CD8-positive, alpha-beta memory T cell (primary cell): ENCODE measurements around the gene CYP26A1. TPM values are rescaled to one million over a fixed set of nuclear protein-coding genes. Genes with fewer than 3 reads are reported as not detected.

Experiments
- CTCF ChIA-PET: fragments of 350-600 bp; sonication (Branson Sonifier 250); formaldehyde crosslinking; loops from one replicate; lab custom pipeline; 2021; ENCODE audit warnings: antibody characterized with exemption; lab: Charles Lee
- POLR2A ChIA-PET: fragments of 350-600 bp; sonication (Branson Sonifier 250); formaldehyde crosslinking; loops from one replicate; lab custom pipeline; 2021; ENCODE audit warnings: antibody characterized with exemption; lab: Charles Lee
- DNase-seq, 5 donors: peaks; one replicate each; pipeline versions ENCODE4 v3.0.0 to v3.0.0-alpha.2; 2020 to 2022; ENCODE audit warnings: mixed read lengths in 1 of 5
- H3K27ac ChIP-seq: one replicate; pipeline ENCODE4 v1.7.0; 2013; ENCODE audit warnings: low read depth, mild to moderate bottlenecking, low read length, moderate library complexity
- H3K27me3 ChIP-seq: 2 replicates; pipeline ENCODE4 v1.7.0; 2013; ENCODE audit warnings: low read length, mild to moderate bottlenecking; ENCODE audit not compliant: insufficient read depth, poor library complexity, severe bottlenecking
- H3K36me3 ChIP-seq: 2 replicates; pipeline ENCODE4 v1.7.0; 2013; ENCODE audit warnings: mild to moderate bottlenecking, low read length, moderate library complexity; ENCODE audit not compliant: insufficient read depth
- H3K4me1 ChIP-seq: 2 replicates; pipeline ENCODE4 v1.7.0; 2013; ENCODE audit warnings: mild to moderate bottlenecking, low read length, moderate library complexity; ENCODE audit not compliant: insufficient read depth
- H3K4me3 ChIP-seq: 2 replicates; pipeline ENCODE4 v1.7.0; 2013; ENCODE audit warnings: mild to moderate bottlenecking, low read length
- H3K9me3 ChIP-seq: 2 replicates; pipeline ENCODE4 v1.7.0; 2013; ENCODE audit warnings: mild to moderate bottlenecking, low read length
- H3K27ac Mint-ChIP-seq, 8 donors: one replicate each; pipeline ENCODE4 v1.8.0; 2020 to 2021; ENCODE audit warnings: mixed read lengths in 8 of 8, mild to moderate bottlenecking in 6 of 8, inconsistent platforms in 3 of 8, moderate library complexity in 3 of 8
- H3K27me3 Mint-ChIP-seq, 2 donors: one replicate each; pipeline ENCODE4 v1.8.0; 2020 to 2021; ENCODE audit warnings: mixed read lengths in 2 of 2, mild to moderate bottlenecking in 1 of 2, moderate library complexity in 1 of 2
- H3K36me3 Mint-ChIP-seq, 3 donors: one replicate each; pipeline ENCODE4 v1.8.0; 2020 to 2021; ENCODE audit warnings: mixed read lengths in 3 of 3, inconsistent platforms in 1 of 3, mild to moderate bottlenecking in 1 of 3
- H3K4me1 Mint-ChIP-seq, 3 donors: one replicate each; pipeline ENCODE4 v1.8.0; 2020 to 2021; ENCODE audit warnings: mixed read lengths in 3 of 3, inconsistent platforms in 1 of 3, mild to moderate bottlenecking in 1 of 3
- H3K4me3 Mint-ChIP-seq, 7 donors: one replicate each; pipeline ENCODE4 v1.8.0; 2020 to 2021; ENCODE audit warnings: mixed read lengths in 7 of 7, mild to moderate bottlenecking in 6 of 7, moderate library complexity in 4 of 7, inconsistent platforms in 2 of 7
- H3K9me3 Mint-ChIP-seq, 5 donors: one replicate each; pipeline ENCODE4 v1.8.0; 2020 to 2022; ENCODE audit warnings: mixed read lengths in 5 of 5, mild to moderate bottlenecking in 3 of 5, moderate library complexity in 2 of 5, inconsistent platforms in 1 of 5
- polyA plus RNA-seq: library from polyadenylated mRNA; unstranded; fragments of 300-500 nt; fragmentation: Illumina TruSeq; gene quantifications from one replicate; pipeline ENCODE4 v1.2.3, GENCODE V29; 2021
- total RNA-seq, 2 experiments: library from RNA; stranded (reverse); gene quantifications; one replicate each; pipeline ENCODE4 v1.2.3, GENCODE V29; 2021

Gene CYP26A1
- total and polyA plus RNA-seq, 3 experiments from 2014 or later, result not detected

GRCh38 chr10:93039110-93039509, 34.6 kb upstream of the CYP26A1 start:
- no peaks in the 10 kb centered on the region for H3K9me3 ChIP-seq
- H3K36me3 ChIP-seq, result no peaks in the 10 kb centered on the region
- H3K4me1 Mint-ChIP-seq, result no peaks in the 10 kb centered on the region
- ChIA-PET POLR2A (no interaction called here), CTCF (no interaction called here)
- no peak overlapping the region for H3K27ac Mint-ChIP-seq
- peaks cover 4 to 10% (median 8%) of the 10 kb centered on the region in 3 donors for H3K36me3 Mint-ChIP-seq
- no peak for DNase-seq
- no peak overlapping the region for H3K27ac ChIP-seq
- H3K27me3 ChIP-seq, result no peaks in the 10 kb centered on the region
- no peaks in the 10 kb centered on the region for H3K9me3 Mint-ChIP-seq
- no peaks in the 10 kb centered on the region for H3K4me1 ChIP-seq
- H3K4me3 Mint-ChIP-seq, result no peak overlapping the region
- no peaks in the 10 kb centered on the region for H3K27me3 Mint-ChIP-seq
- no peak overlapping the region for H3K4me3 ChIP-seq

- no peaks in the 10 kb centered on the region for H3K27me3 Mint-ChIP-seq
- POLR2A ChIA-PET, result no interaction called here
Measured at GRCh38 chr10:93039721-93040120, 34.0 kb upstream of the CYP26A1 start.

GRCh38 chr10:93054486-93054885, 19.2 kb upstream of the CYP26A1 start:
- Histone ChIP-seq H3K9me3 (no peaks in the 10 kb centered on the region), H3K4me3 (no peak overlapping the region), H3K27ac (no peak overlapping the region), H3K36me3 (no peaks in the 10 kb centered on the region), H3K4me1 (no peaks in the 10 kb centered on the region), H3K27me3 (no peaks in the 10 kb centered on the region)
- Mint-ChIP-seq H3K9me3 (no peaks in the 10 kb centered on the region), H3K36me3 (peaks cover 15 to 19% (median 18%) of the 10 kb centered on the region in 3 donors), H3K4me3 (no peak overlapping the region), H3K27ac (no peak overlapping the region), H3K27me3 (peaks cover 1 to 3% of the 10 kb centered on the region in 2 donors), H3K4me1 (peaks cover 0 to 3% (median 3%) of the 10 kb centered on the region in 3 donors)
- ChIA-PET POLR2A (no interaction called here), CTCF (no interaction called here)
- no peak for DNase-seq

More at GRCh38 chr10:93039721-93040120, 34.0 kb upstream of the CYP26A1 start:
- Histone ChIP-seq H3K27me3 (no peaks in the 10 kb centered on the region), H3K27ac (no peak overlapping the region), H3K4me3 (no peak overlapping the region), H3K36me3 (no peaks in the 10 kb centered on the region), H3K4me1 (no peaks in the 10 kb centered on the region), H3K9me3 (no peaks in the 10 kb centered on the region)
- CTCF ChIA-PET, result no interaction called here
- no peaks in the 10 kb centered on the region for H3K9me3 Mint-ChIP-seq
- no peak for DNase-seq
- H3K36me3 Mint-ChIP-seq, result peaks cover 4 to 10% (median 7%) of the 10 kb centered on the region in 3 donors
- H3K4me3 Mint-ChIP-seq, result no peak overlapping the region
- no peaks in the 10 kb centered on the region for H3K4me1 Mint-ChIP-seq
- H3K27ac Mint-ChIP-seq, result no peak overlapping the region

- Mint-ChIP-seq H3K4me3 (no peak overlapping the region), H3K27ac (no peak overlapping the region), H3K36me3 (peaks cover 18 to 21% (median 20%) of the 10 kb centered on the region in 3 donors), H3K9me3 (no peaks in the 10 kb centered on the region), H3K27me3 (peaks cover 5 to 8% of the 10 kb centered on the region in 2 donors), H3K4me1 (peaks cover 13 to 22% (median 21%) of the 10 kb centered on the region in 3 donors)
- POLR2A ChIA-PET, result no interaction called here
- H3K9me3 ChIP-seq, result no peaks in the 10 kb centered on the region
- H3K36me3 ChIP-seq, result no peaks in the 10 kb centered on the region
- CTCF ChIA-PET, result no interaction called here
- H3K4me3 ChIP-seq, result no peak overlapping the region
- peaks cover 10% of the 10 kb centered on the region for H3K4me1 ChIP-seq
- DNase-seq, result no peak
- no peaks in the 10 kb centered on the region for H3K27me3 ChIP-seq
- H3K27ac ChIP-seq, result no peak overlapping the region
Measured at GRCh38 chr10:93058139-93058538, 15.6 kb upstream of the CYP26A1 start.

- no peak within 1 kb of the TSS for H3K27ac Mint-ChIP-seq
- H3K36me3 ChIP-seq, result no peaks in the 10 kb centered on the region
- no peak within 1 kb of the TSS for H3K27ac ChIP-seq
- H3K36me3 Mint-ChIP-seq, result peaks cover 16 to 20% (median 19%) of the 10 kb centered on the region in 3 donors
- peaks cover 17 to 34% (median 32%) of the 10 kb centered on the region in 3 donors for H3K4me1 Mint-ChIP-seq
- peaks cover 10% of the 10 kb centered on the region for H3K4me1 ChIP-seq
- H3K9me3 Mint-ChIP-seq, result no peaks in the 10 kb centered on the region
- DNase-seq, result no peak
- ChIA-PET CTCF (interaction anchor here (1.5 kb wide), 1 partner anchor 21 kb away, joined by 3 read pairs; no protein-coding TSS in a partner anchor), POLR2A (no interaction called here)
- H3K9me3 ChIP-seq, result no peaks in the 10 kb centered on the region
- H3K27me3 ChIP-seq, result no peaks in the 10 kb centered on the region
- H3K4me3 ChIP-seq, result no peak within 1 kb of the TSS
- peak within 1 kb of the TSS in 6 of 7 donors; percentile 23 to 67 (median 63) for H3K4me3 Mint-ChIP-seq
- H3K27me3 Mint-ChIP-seq, result peaks cover 6 to 16% of the 10 kb centered on the region in 2 donors
Measured at GRCh38 chr10:93059975-93060886, 13.5 kb upstream of the CYP26A1 start, which contains the start of gene CYP26C1. Gene CYP26C1 (plus strand): TSS chr10:93060798. CDS start chr10:93061264, 466 bp downstream.

- peaks cover 12 to 21% of the 10 kb centered on the region in 2 donors for H3K27me3 Mint-ChIP-seq
- peaks cover 10% of the 10 kb centered on the region for H3K4me1 ChIP-seq
- POLR2A ChIA-PET, result no interaction called here
Measured at GRCh38 chr10:93060887-93061593, 12.7 kb upstream of the CYP26A1 start.

GRCh38 chr10:93061594-93062513, 11.8 kb upstream of the CYP26A1 start:
- POLR2A ChIA-PET, result no interaction called here
- Histone ChIP-seq H3K36me3 (no peaks in the 10 kb centered on the region), H3K27me3 (no peaks in the 10 kb centered on the region), H3K27ac (no peak overlapping the region), H3K4me3 (no peak overlapping the region), H3K4me1 (peaks cover 10% of the 10 kb centered on the region), H3K9me3 (no peaks in the 10 kb centered on the region)
- H3K4me1 Mint-ChIP-seq, result peaks cover 21 to 43% (median 42%) of the 10 kb centered on the region in 3 donors
- H3K4me3 Mint-ChIP-seq, result peak overlapping the region in 6 of 7 donors; percentile 42 to 77 (median 74)
- CTCF ChIA-PET, result interaction anchor here (1.5 kb wide), 1 partner anchor 19 kb away, joined by 3 read pairs; no protein-coding TSS in a partner anchor
- peaks cover 17 to 25% of the 10 kb centered on the region in 2 donors for H3K27me3 Mint-ChIP-seq
- DNase-seq, result no peak
- H3K27ac Mint-ChIP-seq, result no peak overlapping the region
- no peaks in the 10 kb centered on the region for H3K9me3 Mint-ChIP-seq
- H3K36me3 Mint-ChIP-seq, result peaks cover 14 to 20% (median 19%) of the 10 kb centered on the region in 3 donors

More at GRCh38 chr10:93060887-93061593, 12.7 kb upstream of the CYP26A1 start:
- Histone ChIP-seq H3K36me3 (no peaks in the 10 kb centered on the region), H3K27ac (no peak overlapping the region), H3K4me3 (no peak overlapping the region), H3K9me3 (no peaks in the 10 kb centered on the region), H3K27me3 (no peaks in the 10 kb centered on the region)
- DNase-seq, result no peak
- CTCF ChIA-PET, result interaction anchor here (1.5 kb wide), 1 partner anchor 20 kb away, joined by 3 read pairs; no protein-coding TSS in a partner anchor
- Mint-ChIP-seq H3K36me3 (peaks cover 14 to 20% (median 19%) of the 10 kb centered on the region in 3 donors), H3K4me3 (peak overlapping the region in 4 of 7 donors; percentile 23 to 67 (median 63)), H3K27ac (no peak overlapping the region), H3K9me3 (no peaks in the 10 kb centered on the region), H3K4me1 (peaks cover 19 to 40% (median 37%) of the 10 kb centered on the region in 3 donors)
